Measurements from ENCODE around the gene DLG1. TPM values are rescaled to one million over a fixed set of nuclear protein-coding genes. Genes with fewer than 3 reads are reported as not detected.

The DLG1 gene
- total RNA-seq, 1 experiment from 2014 or later, result 121 TPM

- no peak for TF ChIP-seq CTCF (IDR thresholded peaks at IDR 0.05; ENCODE audit: unreplicated experiment)
- intact Hi-C loops (cut with micrococcal nuclease), result no loop called here
- Mint-ChIP-seq H3K36me3 (ENCODE audit: insufficient read depth, unreplicated experiment) (peaks cover 16% of the 10 kb centered on the region), H3K27me3 (ENCODE audit: insufficient read depth, unreplicated experiment) (no peaks in the 10 kb centered on the region), H3K27ac (ENCODE audit: low read depth, unreplicated experiment) (no peak overlapping the region), H3K9me3 (ENCODE audit: unreplicated experiment) (peaks cover 24% of the 10 kb centered on the region), H3K4me1 (ENCODE audit: insufficient read depth, unreplicated experiment) (peaks cover 5% of the 10 kb centered on the region), H3K4me3 (ENCODE audit: unreplicated experiment) (no peak overlapping the region)
- BruUV-seq (replicated peaks), result no TSS peak
- CTCF ChIA-PET, result interaction anchor here (0.6 kb wide), 2 partner anchors 77 to 226 kb away, joined by 3 read pairs; no protein-coding TSS in a partner anchor
- no peak for DNase-seq (ENCODE audit: unreplicated experiment)
- POLR2A ChIA-PET, result no interaction called here
Observed at GRCh38 chr3:197155046-197155445, 143.4 kb downstream of the DLG1 start.

GRCh38 chr3:197151580-197151979, 146.8 kb downstream of the DLG1 start:
- intact Hi-C loops (cut with micrococcal nuclease), result no loop called here
- TF ChIP-seq CTCF (IDR thresholded peaks at IDR 0.05; ENCODE audit: unreplicated experiment), result no peak
- no peaks in the 10 kb centered on the region for H3K27me3 Mint-ChIP-seq (ENCODE audit: insufficient read depth, unreplicated experiment)
- peaks cover 5% of the 10 kb centered on the region for H3K4me1 Mint-ChIP-seq (ENCODE audit: insufficient read depth, unreplicated experiment)
- H3K4me3 Mint-ChIP-seq (ENCODE audit: unreplicated experiment), result no peak overlapping the region
- no TSS peak for BruUV-seq (replicated peaks)
- DNase-seq (ENCODE audit: unreplicated experiment), result peak; percentile 87
- H3K27ac Mint-ChIP-seq (ENCODE audit: low read depth, unreplicated experiment), result no peak overlapping the region
- ChIA-PET POLR2A (interaction anchor here (0.7 to 1.7 kb wide), 3 partner anchors 9 to 17 kb away, joined by 3 to 7 read pairs (median 5); no protein-coding TSS in a partner anchor), CTCF (no interaction called here)
- peaks cover 16% of the 10 kb centered on the region for H3K9me3 Mint-ChIP-seq (ENCODE audit: unreplicated experiment)
- H3K36me3 Mint-ChIP-seq (ENCODE audit: insufficient read depth, unreplicated experiment), result peaks cover 15% of the 10 kb centered on the region

DNA sequence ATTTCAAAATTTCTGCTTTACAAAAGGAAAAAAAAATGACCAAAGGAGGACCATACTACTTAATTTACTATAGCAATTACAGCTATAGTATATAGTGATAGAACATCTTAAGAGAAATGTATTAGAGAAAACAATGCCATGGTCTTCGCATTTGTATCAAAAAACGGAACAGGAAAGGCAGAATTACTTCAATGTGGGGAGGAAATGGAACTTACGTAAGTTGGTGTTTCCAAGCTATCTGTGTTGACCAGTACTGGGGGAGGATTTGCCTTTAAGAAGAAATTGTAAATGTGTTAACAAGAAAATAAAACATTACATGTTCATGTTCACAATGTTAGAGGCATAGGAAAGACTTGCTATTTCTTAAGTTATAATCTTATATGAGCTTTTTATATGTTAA, 148.9 kb downstream of the DLG1 start:
- ChIA-PET CTCF (no interaction called here), POLR2A (no interaction called here)
- Mint-ChIP-seq H3K36me3 (ENCODE audit: insufficient read depth, unreplicated experiment) (peaks cover 17% of the 10 kb centered on the region), H3K27me3 (ENCODE audit: insufficient read depth, unreplicated experiment) (no peaks in the 10 kb centered on the region), H3K4me1 (ENCODE audit: insufficient read depth, unreplicated experiment) (peaks cover 5% of the 10 kb centered on the region), H3K4me3 (ENCODE audit: unreplicated experiment) (no peak overlapping the region), H3K9me3 (ENCODE audit: unreplicated experiment) (peaks cover 2% of the 10 kb centered on the region), H3K27ac (ENCODE audit: low read depth, unreplicated experiment) (no peak overlapping the region)
- no peak for TF ChIP-seq CTCF (IDR thresholded peaks at IDR 0.05; ENCODE audit: unreplicated experiment)
- intact Hi-C loops (cut with micrococcal nuclease), result no loop called here
- DNase-seq (ENCODE audit: unreplicated experiment), result no peak
- no TSS peak for BruUV-seq (replicated peaks)

- DNase-seq (ENCODE audit: unreplicated experiment), result no peak
- POLR2A ChIA-PET, result interaction anchor here (1.3 kb wide), 1 partner anchor 12 kb away, joined by 4 read pairs; no protein-coding TSS in a partner anchor
- Mint-ChIP-seq H3K4me3 (ENCODE audit: unreplicated experiment) (no peak overlapping the region), H3K9me3 (ENCODE audit: unreplicated experiment) (no peaks in the 10 kb centered on the region), H3K27ac (ENCODE audit: low read depth, unreplicated experiment) (no peak overlapping the region), H3K36me3 (ENCODE audit: insufficient read depth, unreplicated experiment) (peaks cover 56% of the 10 kb centered on the region), H3K27me3 (ENCODE audit: insufficient read depth, unreplicated experiment) (no peaks in the 10 kb centered on the region), H3K4me1 (ENCODE audit: insufficient read depth, unreplicated experiment) (no peaks in the 10 kb centered on the region)
- BruUV-seq (replicated peaks), result no TSS peak
- no peak for TF ChIP-seq CTCF (IDR thresholded peaks at IDR 0.05; ENCODE audit: unreplicated experiment)
- intact Hi-C loops (cut with micrococcal nuclease), result no loop called here
- CTCF ChIA-PET, result no interaction called here
Observed at GRCh38 chr3:197144188-197144587, 154.2 kb downstream of the DLG1 start.
